Stomach (tissue), 9 donors: ENCODE results near the gene TRIP13. TPM values are rescaled to one million over a fixed set of nuclear protein-coding genes. Genes with fewer than 3 reads are reported as not detected.

Experiments
- DNase-seq, 2 donors: peaks; one replicate each; pipeline versions ENCODE4 v3.0.0 to v3.0.0-alpha.2; 2013 to 2019
- H3K27ac ChIP-seq, 5 donors: fragments of 200-600 bp in 4 of 5; sonication (generic) in 4 of 5; one replicate each; pipeline ENCODE4 v1.5.1; 2013 to 2019; ENCODE audit warnings: mild to moderate bottlenecking in 1 of 5, moderate library complexity in 1 of 5
- H3K27me3 ChIP-seq, 3 donors: fragments of 200-600 bp; sonication (generic); one replicate each; pipeline ENCODE4 v1.5.1; 2017 to 2019; ENCODE audit warnings: mixed run types in 1 of 3
- H3K36me3 ChIP-seq, 4 donors: fragments of 200-600 bp; sonication (generic); 1 replicate in 3 of 4; 2 replicates in 1 of 4; pipeline ENCODE4 v1.5.1; 2016 to 2019
- H3K4me1 ChIP-seq, 4 donors: fragments of 200-600 bp; sonication (generic); one replicate each; pipeline ENCODE4 v1.5.1; 2016 to 2019
- H3K4me3 ChIP-seq, 4 donors: fragments of 200-600 bp; sonication (generic) in 3 of 4; one replicate each; pipeline ENCODE4 v1.5.1; 2016 to 2019; ENCODE audit warnings: mild to moderate bottlenecking in 1 of 4
- H3K9me3 ChIP-seq, 4 donors: fragments of 200-600 bp; sonication (generic); one replicate each; pipeline ENCODE4 v1.5.1; 2016 to 2019
- EP300 ChIP-seq: sonication (generic); formaldehyde crosslinking; IDR thresholded peaks from one replicate; pipeline ENCODE4 v1.6.1; 2017; ENCODE audit warnings: antibody characterized with exemption
- POLR2A ChIP-seq, 4 donors: fragments of 450-650 bp; IDR thresholded peaks; one replicate each; pipeline ENCODE4 v1.6.1; 2016; ENCODE audit warnings: antibody characterized with exemption in 4 of 4, control low read depth in 2 of 4, mild to moderate bottlenecking in 1 of 4, moderate library complexity in 1 of 4
- POLR2AphosphoS5 ChIP-seq, 3 donors: sonication (generic); formaldehyde crosslinking; IDR thresholded peaks; one replicate each; pipeline ENCODE4 v1.6.1; 2016; ENCODE audit warnings: antibody characterized with exemption in 3 of 3
- whole genome bisulfite sequencing, 5 donors: extraction: QIAGEN DNeasy Blood & Tissue Kit in 3 of 5; methylation state at CpG; one replicate each; pipeline versions ENCODE4 v1.1.5 to v1.1.7; 2013 to 2018; 5-methylcytosine and 5-hydroxymethylcytosine counted together
- intact Hi-C: fragments of 100-400 bp; cut with DNase I; formaldehyde crosslinking; loops from one replicate; pipeline ENCODE4 v1.15.1; 2023; ENCODE audit warnings: low total_unique reads
- polyA plus RNA-seq, 3 donors: library from polyadenylated mRNA; stranded (reverse); fragments of 200-250 nt; gene quantifications; one replicate each; pipeline ENCODE4 v1.2.3, GENCODE V29; 2013
- total RNA-seq, 5 donors: library from RNA; depleted of rRNA; stranded (reverse); fragments of >200 nt; gene quantifications; one replicate each; pipeline versions ENCODE4 v1.1.0 to v1.2.3, GENCODE V29; 2014 to 2016
- TF ChIP-seq, protein P1 (sequence below), 7 experiments: fragments of 450-650 bp in 4 of 7; fragments of 200-600 bp in 3 of 7; sonication (generic) in 3 of 7; IDR thresholded peaks; one replicate each; pipeline ENCODE4 v1.5.1; 2016 to 2019; ENCODE audit warnings: antibody characterized with exemption in 7 of 7, control low read depth in 2 of 7, mild to moderate bottlenecking in 1 of 7
- donor health status: healthy with polysubstance abuse.
- donor health status: Bipolar disorder and iron deficiency.
- donor health status: healthy.

Gene TRIP13
- total and polyA plus RNA-seq, 8 donors: 0.58 to 10.4 (median 3.5) TPM; not detected in 1

GRCh38 chr5:887947-888637 lies 4.6 kb upstream of the TRIP13 start:
- no peak overlapping the region for H3K4me3 ChIP-seq

DNA sequence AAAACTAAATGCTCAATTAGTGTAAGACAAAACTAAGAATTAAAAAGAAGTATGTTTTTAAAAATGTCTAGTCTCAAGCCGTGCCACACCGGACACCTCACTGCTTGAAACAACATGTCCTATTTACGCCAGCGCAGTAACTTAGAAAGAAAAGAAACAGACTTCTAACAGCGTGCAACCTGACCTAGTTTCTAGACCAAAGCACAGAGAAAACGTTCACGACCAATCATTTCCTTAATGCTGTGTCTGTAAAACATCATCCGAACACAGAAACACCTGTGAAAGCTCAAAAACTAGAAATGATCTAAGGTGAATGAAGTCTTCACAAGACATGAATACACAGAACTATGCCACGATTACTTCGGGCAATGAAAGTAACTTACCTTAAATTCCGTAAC lies 4.0 kb upstream of the TRIP13 start:
- H3K4me1 ChIP-seq: peaks cover 20 to 29% (median 25%) of the 10 kb centered on the region in 4 donors
- TF ChIP-seq, protein P1, sequence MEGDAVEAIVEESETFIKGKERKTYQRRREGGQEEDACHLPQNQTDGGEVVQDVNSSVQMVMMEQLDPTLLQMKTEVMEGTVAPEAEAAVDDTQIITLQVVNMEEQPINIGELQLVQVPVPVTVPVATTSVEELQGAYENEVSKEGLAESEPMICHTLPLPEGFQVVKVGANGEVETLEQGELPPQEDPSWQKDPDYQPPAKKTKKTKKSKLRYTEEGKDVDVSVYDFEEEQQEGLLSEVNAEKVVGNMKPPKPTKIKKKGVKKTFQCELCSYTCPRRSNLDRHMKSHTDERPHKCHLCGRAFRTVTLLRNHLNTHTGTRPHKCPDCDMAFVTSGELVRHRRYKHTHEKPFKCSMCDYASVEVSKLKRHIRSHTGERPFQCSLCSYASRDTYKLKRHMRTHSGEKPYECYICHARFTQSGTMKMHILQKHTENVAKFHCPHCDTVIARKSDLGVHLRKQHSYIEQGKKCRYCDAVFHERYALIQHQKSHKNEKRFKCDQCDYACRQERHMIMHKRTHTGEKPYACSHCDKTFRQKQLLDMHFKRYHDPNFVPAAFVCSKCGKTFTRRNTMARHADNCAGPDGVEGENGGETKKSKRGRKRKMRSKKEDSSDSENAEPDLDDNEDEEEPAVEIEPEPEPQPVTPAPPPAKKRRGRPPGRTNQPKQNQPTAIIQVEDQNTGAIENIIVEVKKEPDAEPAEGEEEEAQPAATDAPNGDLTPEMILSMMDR (IDR thresholded peaks at IDR 0.05): no peak
- no peak for TF ChIP-seq POLR2AphosphoS5 (IDR thresholded peaks at IDR 0.05)
- TF ChIP-seq POLR2A (IDR thresholded peaks at IDR 0.05): no peak
- TF ChIP-seq EP300: no peak
- H3K9me3 ChIP-seq: no peaks in the 10 kb centered on the region
- intact Hi-C loops: no loop called here
- no peak for DNase-seq
- H3K36me3 ChIP-seq: peaks cover 64 to 79% (median 77%) of the 10 kb centered on the region in 4 donors
- 92 to 96% (median 93%) methylated on average over 11 of the region's 11 CpGs for WGBS, 5 donors
- H3K27ac ChIP-seq: no peak overlapping the region
- H3K27me3 ChIP-seq: no peaks in the 10 kb centered on the region
- H3K4me3 ChIP-seq: no peak overlapping the region

More at GRCh38 chr5:887947-888637, 4.6 kb upstream of the TRIP13 start:
- DNase-seq: no peak
- TF ChIP-seq POLR2A (IDR thresholded peaks at IDR 0.05) (no peak), EP300 (no peak), POLR2AphosphoS5 (IDR thresholded peaks at IDR 0.05) (no peak)
- TF ChIP-seq, protein P1 (IDR thresholded peaks at IDR 0.05): no peak
- H3K36me3 ChIP-seq: peaks cover 68 to 85% (median 83%) of the 10 kb centered on the region in 4 donors
- WGBS, 5 donors: 85 to 92% (median 88%) methylated on average over 14 of the region's 14 CpGs
- peaks cover 14 to 23% (median 21%) of the 10 kb centered on the region in 4 donors for H3K4me1 ChIP-seq
- H3K27me3 ChIP-seq: no peaks in the 10 kb centered on the region
- no peak overlapping the region for H3K27ac ChIP-seq
- intact Hi-C loops: no loop called here
- H3K9me3 ChIP-seq: no peaks in the 10 kb centered on the region

GRCh38 chr5:889075-889710 lies 3.5 kb upstream of the TRIP13 start:
- no peak overlapping the region for H3K4me3 ChIP-seq
- H3K36me3 ChIP-seq: peaks cover 59 to 74% (median 72%) of the 10 kb centered on the region in 4 donors
- DNase-seq: no peak
- TF ChIP-seq, protein P1 (IDR thresholded peaks at IDR 0.05): no peak
- TF ChIP-seq EP300 (no peak), POLR2AphosphoS5 (IDR thresholded peaks at IDR 0.05) (no peak), POLR2A (IDR thresholded peaks at IDR 0.05) (no peak)
- H3K27ac ChIP-seq: no peak overlapping the region
- peaks cover 20 to 29% (median 28%) of the 10 kb centered on the region in 4 donors for H3K4me1 ChIP-seq
- no peaks in the 10 kb centered on the region for H3K9me3 ChIP-seq
- WGBS, 5 donors: 91 to 96% (median 94%) methylated on average over 15 of the region's 15 CpGs
- intact Hi-C loops: no loop called here
- H3K27me3 ChIP-seq: no peaks in the 10 kb centered on the region

GRCh38 chr5:891117-891836 lies 1.4 kb upstream of the TRIP13 start:
- Histone ChIP-seq H3K9me3 (no peaks in the 10 kb centered on the region), H3K4me1 (peaks cover 20 to 29% (median 28%) of the 10 kb centered on the region in 4 donors), H3K27ac (peak overlapping the region in 4 of 5 donors; percentile 87 to 93 (median 91)), H3K27me3 (no peaks in the 10 kb centered on the region), H3K4me3 (peak overlapping the region; percentile 78 to 96 (median 80)), H3K36me3 (peaks cover 39 to 53% (median 51%) of the 10 kb centered on the region in 4 donors)
- TF ChIP-seq EP300: no peak
- TF ChIP-seq, protein P1 (IDR thresholded peaks at IDR 0.05): no peak
- no peak for TF ChIP-seq POLR2AphosphoS5 (IDR thresholded peaks at IDR 0.05)
- no peak for TF ChIP-seq POLR2A (IDR thresholded peaks at IDR 0.05)
- WGBS, 5 donors: 70 to 83% (median 77%) methylated on average over 34 of the region's 34 CpGs
- peak in 1 of 2 donors; percentile 24 for DNase-seq
- intact Hi-C loops: no loop called here
